Keratinocyte (primary cell): ENCODE measurements around the gene SGMS2. TPM values are rescaled to one million over a fixed set of nuclear protein-coding genes. Genes with fewer than 3 reads are reported as not detected.

ENCODE experiments used
- DNase-seq: peaks from one replicate; pipeline ENCODE4 v3.0.0-alpha.2; 2011; ENCODE audit warnings: low read depth, missing footprints, low spot score
- FAIRE-seq: peaks from 2 replicates; lab custom pipeline; 2011; peaks lifted over from hg19 to GRCh38; lab: Jason Lieb, UNC
- H2AFZ ChIP-seq: 2 replicates; pipeline ENCODE4 v1.6.0; 2012; ENCODE audit warnings: low read length, control low read depth, inconsistent platforms; ENCODE audit not compliant: control insufficient read depth
- H3K27ac ChIP-seq: 2 replicates; pipeline ENCODE4 v1.5.1; 2011; ENCODE audit warnings: low read length; ENCODE audit not compliant: control insufficient read depth, insufficient read depth
- H3K27me3 ChIP-seq: 3 replicates; pipeline ENCODE4 v1.6.0; 2011; ENCODE audit warnings: low read length; ENCODE audit not compliant: control insufficient read depth, insufficient read depth; ENCODE audit errors: extremely low read depth
- H3K36me3 ChIP-seq, 2 experiments: 2 replicates in 1 of 2; 3 replicates in 1 of 2; pipeline ENCODE4 v1.5.1; 2011; ENCODE audit warnings: low read length in 2 of 2, mild to moderate bottlenecking in 1 of 2; ENCODE audit not compliant: control insufficient read depth in 2 of 2, insufficient read depth in 2 of 2; ENCODE audit errors: extremely low read depth in 1 of 2
- H3K4me1 ChIP-seq: 3 replicates; pipeline ENCODE4 v1.5.1; 2011; ENCODE audit warnings: low read length; ENCODE audit not compliant: control insufficient read depth, insufficient read depth; ENCODE audit errors: extremely low read depth
- H3K4me2 ChIP-seq: 3 replicates; pipeline ENCODE4 v1.6.0; 2011; ENCODE audit warnings: low read depth, low read length; ENCODE audit not compliant: control insufficient read depth, insufficient read depth; ENCODE audit errors: extremely low read depth
- H3K4me3 ChIP-seq, 3 experiments: fragments of 200-600 bp in 1 of 3; sonication (generic) in 1 of 3; 2 replicates in 2 of 3; 3 replicates in 1 of 3; pipeline ENCODE4 v1.5.1; 2011 to 2016; ENCODE audit warnings: low read length in 3 of 3, mild to moderate bottlenecking in 3 of 3, control low read depth in 2 of 3, inconsistent platforms in 1 of 3, low read depth in 1 of 3, mixed read lengths in 1 of 3, mixed run types in 1 of 3, moderate library complexity in 1 of 3; ENCODE audit not compliant: control insufficient read depth in 2 of 3, insufficient read depth in 2 of 3; ENCODE audit errors: extremely low read depth in 1 of 3
- H3K79me2 ChIP-seq: 2 replicates; pipeline ENCODE4 v1.6.0; 2012; ENCODE audit warnings: low read length; ENCODE audit not compliant: control insufficient read depth, insufficient read depth
- H3K9ac ChIP-seq: 3 replicates; pipeline ENCODE4 v1.6.0; 2011; ENCODE audit warnings: low read length; ENCODE audit not compliant: control insufficient read depth, insufficient read depth; ENCODE audit errors: extremely low read depth
- H3K9me1 ChIP-seq: 3 replicates; pipeline ENCODE4 v1.6.0; 2011; ENCODE audit warnings: low read length; ENCODE audit not compliant: control insufficient read depth, insufficient read depth; ENCODE audit errors: extremely low read depth
- H3K9me3 ChIP-seq: 2 replicates; pipeline ENCODE4 v1.5.1; 2012; ENCODE audit warnings: low read depth, low read length; ENCODE audit not compliant: control insufficient read depth
- H4K20me1 ChIP-seq: 3 replicates; pipeline ENCODE4 v1.6.0; 2011; ENCODE audit warnings: low read length; ENCODE audit not compliant: control insufficient read depth, insufficient read depth; ENCODE audit errors: extremely low read depth
- CTCF ChIP-seq, 3 experiments: IDR thresholded peaks in 1 of 3; conservative IDR thresholded peaks in 1 of 3; optimal IDR thresholded peaks in 1 of 3; 2 replicates in 2 of 3; 3 replicates in 1 of 3; pipeline versions ENCODE3 to v1.5.1; 2011; ENCODE audit warnings: low read length in 3 of 3, mild to moderate bottlenecking in 3 of 3, moderate library complexity in 2 of 3, control low read depth in 1 of 3, inconsistent platforms in 1 of 3; ENCODE audit not compliant: insufficient read depth in 2 of 3; ENCODE audit errors: extremely low read depth in 1 of 3
- EZH2 ChIP-seq: IDR thresholded peaks from one replicate; pipeline ENCODE4 v1.6.1; 2012; ENCODE audit warnings: inconsistent platforms, mild to moderate bottlenecking, low read length, moderate library complexity
- dilution Hi-C: fragments of 300-500 bp; cut with MboI; formaldehyde crosslinking; loops from one replicate; pipeline ENCODE4 v1.7.0; 2020; ENCODE audit warnings: low sequenced_read_pairs; ENCODE audit not compliant: extremely low pct_ligation_motif_present
- polyA plus RNA-seq, 5 experiments: library from polyadenylated mRNA; depleted of rRNA in 3 of 5; stranded (reverse) in 3 of 5; stranded (forward) in 1 of 5; unstranded in 1 of 5; fragments of >200 nt; gene quantifications; 1 replicate in 1 of 5; 2 replicates in 3 of 5; 3 replicates in 1 of 5; pipeline versions ENCODE4 v1.2.1 to v1.2.3, GENCODE V29; 2011 to 2012; ENCODE audit warnings: missing spikeins in 2 of 5, low read depth in 1 of 5, low replicate concordance in 1 of 5

The SGMS2 gene
- polyA plus RNA-seq, 1 donor (not counting 4 experiments of a cell fraction or from before 2014, with no cell fraction given) = 38.5 TPM

- H3K9ac ChIP-seq = no peak overlapping the region
- dilution Hi-C loops = no loop called here
- H3K79me2 ChIP-seq = no peaks in the 10 kb centered on the region
- no peak for TF ChIP-seq CTCF (optimal IDR thresholded peaks at IDR 0.05 in 1 of 3, IDR thresholded peaks at IDR 0.05 in 1 of 3, conservative IDR thresholded peaks at IDR 0.05 in 1 of 3; ENCODE audit: extremely low read depth in 1 of 3, insufficient read depth in 2 of 3, low read length in 3 of 3)
- H3K36me3 ChIP-seq = no peaks in the 10 kb centered on the region
- no peak overlapping the region for H3K27ac ChIP-seq
- H4K20me1 ChIP-seq = no peaks in the 10 kb centered on the region
- H3K9me1 ChIP-seq = no peaks in the 10 kb centered on the region
- H3K4me1 ChIP-seq = no peaks in the 10 kb centered on the region
- DNase-seq = no peak
- no peak overlapping the region for H3K4me2 ChIP-seq
- peaks cover 3% of the 10 kb centered on the region for H3K9me3 ChIP-seq
- H3K27me3 ChIP-seq = no peaks in the 10 kb centered on the region
- FAIRE-seq = no peak
- no peak overlapping the region for H2AFZ ChIP-seq
- no peak overlapping the region for H3K4me3 ChIP-seq
These were observed 45.8 kb upstream of the SGMS2 start for GRCh38 chr4:107778784-107779530.

- no peak overlapping the region for H3K4me2 ChIP-seq
- no peaks in the 10 kb centered on the region for H3K4me1 ChIP-seq
- no peaks in the 10 kb centered on the region for H3K9me1 ChIP-seq
- no peak overlapping the region for H3K4me3 ChIP-seq
- H2AFZ ChIP-seq = no peak overlapping the region
- no peak for TF ChIP-seq EZH2
- no peaks in the 10 kb centered on the region for H4K20me1 ChIP-seq
- H3K79me2 ChIP-seq = no peaks in the 10 kb centered on the region
- no peaks in the 10 kb centered on the region for H3K27me3 ChIP-seq
- H3K27ac ChIP-seq = no peak overlapping the region
- no peak overlapping the region for H3K9ac ChIP-seq
- no peak for FAIRE-seq
- H3K9me3 ChIP-seq = peaks cover 3% of the 10 kb centered on the region
- DNase-seq = no peak
- H3K36me3 ChIP-seq = no peaks in the 10 kb centered on the region
- dilution Hi-C loops = no loop called here
These were observed 44.1 kb upstream of the SGMS2 start for GRCh38 chr4:107780665-107781064.

GRCh38 chr4:107791902-107792301, 32.8 kb upstream of the SGMS2 start:
- Histone ChIP-seq H3K4me1 (no peaks in the 10 kb centered on the region), H3K79me2 (no peaks in the 10 kb centered on the region), H3K36me3 (no peaks in the 10 kb centered on the region), H3K9ac (no peak overlapping the region), H4K20me1 (no peaks in the 10 kb centered on the region), H3K4me3 (no peak overlapping the region), H3K4me2 (no peak overlapping the region), H2AFZ (no peak overlapping the region), H3K27ac (no peak overlapping the region), H3K27me3 (no peaks in the 10 kb centered on the region), H3K9me1 (no peaks in the 10 kb centered on the region), H3K9me3 (no peaks in the 10 kb centered on the region)
- no peak for TF ChIP-seq EZH2
- DNase-seq (no peak), FAIRE-seq (no peak)
- dilution Hi-C loops = no loop called here
